NCI-H2196 (cell line): ENCODE data around the gene MGAT4B.

ENCODE experiments used
- DNase-seq: peaks from one replicate; lab custom pipeline; 2025; ENCODE audit not compliant: unreplicated experiment; lab: John Stamatoyannopoulos, UW

Gene MGAT4B

GRCh38 chr5:179749857-179750508, 56.7 kb downstream of the MGAT4B start:
- DNase-seq, result no peak

DNA sequence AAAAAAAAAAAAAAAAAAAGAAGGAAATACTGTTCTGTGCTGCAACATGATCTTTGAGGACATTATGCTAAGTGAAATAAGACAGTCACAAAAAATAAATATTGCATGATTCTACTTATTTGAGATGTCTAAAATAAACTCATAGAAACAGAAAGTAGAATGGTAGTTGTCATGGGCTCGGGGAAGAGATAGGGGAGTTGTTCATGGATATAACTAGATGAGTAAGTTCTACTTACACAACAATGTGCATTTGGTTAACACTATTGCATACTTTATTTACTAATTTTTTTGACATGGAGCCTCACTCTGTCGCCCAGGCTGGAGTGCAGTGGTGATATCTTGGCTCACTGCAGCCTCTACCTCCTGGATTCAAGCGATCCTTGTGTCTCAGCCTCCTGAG, 58.9 kb downstream of the MGAT4B start:
- no peak for DNase-seq
